H1 (cell line): ENCODE measurements around the gene SERPINB6. TPM values are rescaled to one million over a fixed set of nuclear protein-coding genes. Genes with fewer than 3 reads are reported as not detected.

ENCODE experiments used
- CTCF ChIA-PET: fragments of 300-600 bp; sonication (Branson Sonifier 250); formaldehyde crosslinking; loops from one replicate; lab custom pipeline; 2021; ENCODE audit not compliant: partially characterized antibody; lab: Charles Lee
- POLR2A ChIA-PET: fragments of 300-600 bp; sonication (Branson Sonifier 250); formaldehyde crosslinking; loops from one replicate; lab custom pipeline; 2021; ENCODE audit warnings: inconsistent platforms; ENCODE audit not compliant: partially characterized antibody; lab: Charles Lee
- DNase-seq, 2 experiments: peaks; one replicate each; pipeline versions ENCODE4 v3.0.0 to v3.0.0-alpha.2; 2010 to 2022; ENCODE audit warnings: low spot score in 2 of 2, low read depth in 1 of 2, mixed read lengths in 1 of 2
- FAIRE-seq: peaks from 2 replicates; lab custom pipeline; 2011; peaks lifted over from hg19 to GRCh38; lab: Jason Lieb, UNC
- H2AFZ ChIP-seq: 2 replicates; pipeline ENCODE4 v1.8.1; 2012; ENCODE audit warnings: low read length, inconsistent platforms
- H2AK5ac ChIP-seq: 2 replicates; pipeline ENCODE4 v1.6.1; 2013; ENCODE audit warnings: low read depth, low read length
- H2BK120ac ChIP-seq: replicated peaks from 2 replicates; pipeline ENCODE3; 2013; ENCODE audit warnings: low read depth, low read length, inconsistent platforms
- H2BK12ac ChIP-seq: 2 replicates; pipeline ENCODE4 v1.6.1; 2013; ENCODE audit warnings: low read depth, low read length
- H2BK15ac ChIP-seq: 2 replicates; pipeline ENCODE4 v1.6.1; 2013; ENCODE audit warnings: low read length
- H2BK20ac ChIP-seq: 2 replicates; pipeline ENCODE4 v1.6.1; 2013; ENCODE audit warnings: low read length
- H2BK5ac ChIP-seq: 2 replicates; pipeline ENCODE4 v1.6.1; 2013; ENCODE audit warnings: low read depth, low read length
- H3K14ac ChIP-seq: 2 replicates; pipeline ENCODE4 v1.6.1; 2013; ENCODE audit warnings: inconsistent platforms; ENCODE audit not compliant: insufficient read length
- H3K18ac ChIP-seq: 2 replicates; pipeline ENCODE4 v1.6.1; 2013; ENCODE audit warnings: low read length; ENCODE audit errors: extremely low read depth
- H3K23ac ChIP-seq: 2 replicates; pipeline ENCODE4 v1.6.1; 2013; ENCODE audit warnings: inconsistent platforms; ENCODE audit not compliant: insufficient read length
- H3K23me2 ChIP-seq: 2 replicates; pipeline ENCODE4 v1.6.1; 2013; ENCODE audit warnings: low read depth, low read length
- H3K27ac ChIP-seq: 2 replicates; pipeline ENCODE4 v1.6.1; 2011; ENCODE audit warnings: low read depth, low read length, inconsistent platforms
- H3K27me3 ChIP-seq, 4 experiments: replicated peaks in 1 of 4; 1 replicate in 1 of 4; 2 replicates in 3 of 4; pipeline versions ENCODE4 v1.6.1 to v1.8.1; 2011 to 2013; ENCODE audit warnings: low read length in 3 of 4, mild to moderate bottlenecking in 3 of 4, inconsistent platforms in 2 of 4, mixed read lengths in 2 of 4, moderate library complexity in 1 of 4; ENCODE audit not compliant: control insufficient read depth in 3 of 4, insufficient read depth in 3 of 4; ENCODE audit errors: extremely low read depth in 1 of 4
- H3K36me3 ChIP-seq, 4 experiments: 2 replicates each; pipeline versions ENCODE4 v1.6.1 to v1.8.1; 2011 to 2013; ENCODE audit warnings: mild to moderate bottlenecking in 4 of 4, low read length in 3 of 4, moderate library complexity in 2 of 4, control low read depth in 1 of 4, inconsistent platforms in 1 of 4; ENCODE audit not compliant: insufficient read depth in 4 of 4, control insufficient read depth in 2 of 4
- H3K4ac ChIP-seq: replicated peaks from 2 replicates; pipeline ENCODE3; 2013; ENCODE audit warnings: low read length, low read depth, mixed read lengths, inconsistent platforms; ENCODE audit not compliant: insufficient read length
- H3K4me1 ChIP-seq, 4 experiments: replicated peaks in 1 of 4; 1 replicate in 1 of 4; 2 replicates in 3 of 4; pipeline versions ENCODE4 v1.6.1 to v1.8.1; 2011 to 2013; ENCODE audit warnings: low read length in 3 of 4, inconsistent platforms in 2 of 4, mixed read lengths in 1 of 4; ENCODE audit not compliant: insufficient read depth in 4 of 4, control insufficient read depth in 3 of 4
- H3K4me2 ChIP-seq, 2 experiments: 2 replicates each; pipeline versions ENCODE4 v1.6.1 to v1.8.1; 2011 to 2013; ENCODE audit warnings: low read depth in 2 of 2, low read length in 2 of 2, control low read depth in 1 of 2, inconsistent platforms in 1 of 2, mild to moderate bottlenecking in 1 of 2; ENCODE audit not compliant: insufficient read depth in 1 of 2
- H3K4me3 ChIP-seq, 4 experiments: fragments of 200-600, 300-600 bp in 1 of 4; sonication (generic), shearing (Covaris generic), sonication (Bioruptor Twin) in 1 of 4; 2 replicates each; pipeline versions ENCODE4 v1.5.1 to v1.8.1; 2011 to 2016; ENCODE audit warnings: low read length in 4 of 4, low read depth in 3 of 4, control low read depth in 2 of 4, inconsistent platforms in 2 of 4, mild to moderate bottlenecking in 2 of 4, mixed read lengths in 1 of 4, moderate library complexity in 1 of 4; ENCODE audit not compliant: insufficient read depth in 2 of 4; ENCODE audit errors: extremely low read depth in 1 of 4
- H3K56ac ChIP-seq: replicated peaks from 2 replicates; pipeline ENCODE3; 2013; ENCODE audit warnings: low read depth, mild to moderate bottlenecking, mixed read lengths, low read length, inconsistent platforms; ENCODE audit not compliant: insufficient read length
- H3K79me1 ChIP-seq: 2 replicates; pipeline ENCODE4 v1.6.1; 2013; ENCODE audit warnings: low read depth, low read length, control low read depth
- H3K79me2 ChIP-seq, 2 experiments: 2 replicates each; pipeline versions ENCODE4 v1.6.1 to v1.8.1; 2012 to 2013; ENCODE audit warnings: low read length in 2 of 2, mild to moderate bottlenecking in 2 of 2, inconsistent platforms in 1 of 2; ENCODE audit not compliant: insufficient read depth in 2 of 2, control insufficient read depth in 1 of 2
- H3K9ac ChIP-seq, 4 experiments: replicated peaks in 1 of 4; 1 replicate in 1 of 4; 2 replicates in 3 of 4; pipeline versions ENCODE4 v1.6.1 to v1.8.1; 2011 to 2013; ENCODE audit warnings: low read depth in 3 of 4, low read length in 3 of 4, control low read depth in 2 of 4, mild to moderate bottlenecking in 2 of 4, moderate library complexity in 2 of 4, inconsistent platforms in 1 of 4; ENCODE audit errors: extremely low read depth in 1 of 4
- H3K9me3 ChIP-seq, 2 experiments: 2 replicates each; pipeline versions ENCODE4 v1.6.1 to v1.8.1; 2012 to 2013; ENCODE audit warnings: mild to moderate bottlenecking in 2 of 2, moderate library complexity in 2 of 2, control low read depth in 1 of 2, inconsistent platforms in 1 of 2, low read depth in 1 of 2, low read length in 1 of 2, mixed read lengths in 1 of 2; ENCODE audit not compliant: insufficient read depth in 2 of 2
- H4K20me1 ChIP-seq, 2 experiments: replicated peaks in 1 of 2; 2 replicates each; pipeline versions ENCODE3 to v1.8.1; 2011 to 2013; ENCODE audit warnings: inconsistent platforms in 2 of 2, low read length in 2 of 2, mild to moderate bottlenecking in 1 of 2; ENCODE audit not compliant: insufficient read depth in 2 of 2, control insufficient read depth in 1 of 2
- H4K5ac ChIP-seq: 2 replicates; pipeline ENCODE4 v1.6.1; 2013; ENCODE audit warnings: low read length, low read depth, mixed read lengths, inconsistent platforms; ENCODE audit not compliant: insufficient read length
- H4K8ac ChIP-seq: 2 replicates; pipeline ENCODE4 v1.8.0; 2013; ENCODE audit warnings: mild to moderate bottlenecking, moderate library complexity, low read length, inconsistent platforms; ENCODE audit not compliant: insufficient read depth; ENCODE audit errors: extremely low read depth
- H4K91ac ChIP-seq: replicated peaks from 2 replicates; pipeline ENCODE3; 2013; ENCODE audit warnings: low read length, mixed read lengths, inconsistent platforms; ENCODE audit not compliant: insufficient read length
- ASH2L ChIP-seq: fragments of 200-600, 300-600 bp; sonication (generic); IDR thresholded peaks from one replicate; pipeline ENCODE4 v1.7.1; 2017; ENCODE audit warnings: low read length
- BACH1 ChIP-seq: IDR thresholded peaks from 2 replicates; pipeline ENCODE4 v1.6.1; 2012; ENCODE audit warnings: low read length, improper control_type of control experiment
- BCL11A ChIP-seq, 2 experiments: IDR thresholded peaks; one replicate each; pipeline ENCODE4 v1.6.1; 2011; ENCODE audit warnings: low read depth in 2 of 2, low read length in 2 of 2, mild to moderate bottlenecking in 2 of 2
- CTBP2 ChIP-seq: IDR thresholded peaks from 2 replicates; pipeline ENCODE4 v1.7.0; 2011; ENCODE audit warnings: borderline replicate concordance, mild to moderate bottlenecking, moderate library complexity, mixed read lengths, low read length; ENCODE audit not compliant: insufficient read depth, insufficient read length
- EP300 ChIP-seq, 2 experiments: IDR thresholded peaks; 1 replicate in 1 of 2; 2 replicates in 1 of 2; pipeline ENCODE4 v1.6.1; 2011 to 2012; ENCODE audit warnings: low read depth in 2 of 2, low read length in 2 of 2, mild to moderate bottlenecking in 2 of 2, borderline replicate concordance in 1 of 2, inconsistent platforms in 1 of 2, moderate library complexity in 1 of 2
- KDM1A ChIP-seq: fragments of 200-600, 300-600 bp; sonication (generic); IDR thresholded peaks from 2 replicates; pipeline ENCODE4 v1.7.1; 2016; ENCODE audit warnings: mild to moderate bottlenecking, low read length, borderline replicate concordance
- KDM4A ChIP-seq: IDR thresholded peaks from one replicate; pipeline ENCODE4 v1.7.1; 2012; ENCODE audit warnings: low read depth, mild to moderate bottlenecking, moderate library complexity, low read length, inconsistent platforms; ENCODE audit not compliant: severe bottlenecking
- RFX5 ChIP-seq: IDR thresholded peaks from 2 replicates; pipeline ENCODE4 v1.6.1; 2011; ENCODE audit warnings: low read depth, low read length, improper control_type of control experiment, borderline replicate concordance
- SIN3A ChIP-seq, 2 experiments: IDR thresholded peaks in 1 of 2; conservative IDR thresholded peaks in 1 of 2; 2 replicates each; pipeline ENCODE4 v1.6.1; 2011 to 2012; ENCODE audit warnings: low read length in 2 of 2, improper control_type of control experiment in 1 of 2, low read depth in 1 of 2, mild to moderate bottlenecking in 1 of 2
- SP1 ChIP-seq: IDR thresholded peaks from 2 replicates; pipeline ENCODE4 v1.6.1; 2011; ENCODE audit warnings: low read depth, low read length
- TBP ChIP-seq: IDR thresholded peaks from 2 replicates; pipeline ENCODE4 v1.6.1; 2011; ENCODE audit warnings: low read depth, low read length, improper control_type of control experiment
- WGBS, 2 experiments: shearing (Covaris generic) in 1 of 2; methylation state at CpG; one replicate each; pipeline versions ENCODE4 v1.1.6 to v1.1.7; 2013 to 2015; ENCODE audit warnings: low lambda C conversion rate in 2 of 2, mixed read lengths in 2 of 2, inconsistent platforms in 1 of 2, low coverage in 1 of 2, missing lambda C conversion rate in 1 of 2; ENCODE audit not compliant: insufficient replicate concordance in 2 of 2, insufficient coverage in 1 of 2, insufficient read length in 1 of 2; ENCODE audit errors: extremely low coverage in 1 of 2, missing lambda C conversion rate in 1 of 2; 5-methylcytosine and 5-hydroxymethylcytosine counted together
- polyA plus RNA-seq, 7 experiments: library from polyadenylated mRNA; depleted of rRNA in 3 of 7; stranded (reverse) in 5 of 7; unstranded in 2 of 7; fragments of >200 nt in 5 of 7; fragments of 200-250 nt in 2 of 7; gene quantifications; 1 replicate in 5 of 7; 2 replicates in 1 of 7; 4 replicates in 1 of 7; pipeline versions ENCODE4 v1.2.1 to v1.2.3, GENCODE V29; 2011 to 2013; ENCODE audit warnings: missing spikeins in 2 of 7, mixed read lengths in 2 of 7
- total RNA-seq: library from RNA; stranded (reverse); fragmentation: NEBNext Ultra II Directional; extraction: Animal tissue kit (Norgen Biotek cat#: 25700); gene quantifications from 2 replicates; pipeline ENCODE4 v1.2.1, GENCODE V29; 2021

Gene SERPINB6
- total and polyA plus RNA-seq, 2 of the 8 experiments (the other 6 are each of a cell fraction or from before 2014, with no cell fraction given) = 27.2 to 29.4 TPM

DNA sequence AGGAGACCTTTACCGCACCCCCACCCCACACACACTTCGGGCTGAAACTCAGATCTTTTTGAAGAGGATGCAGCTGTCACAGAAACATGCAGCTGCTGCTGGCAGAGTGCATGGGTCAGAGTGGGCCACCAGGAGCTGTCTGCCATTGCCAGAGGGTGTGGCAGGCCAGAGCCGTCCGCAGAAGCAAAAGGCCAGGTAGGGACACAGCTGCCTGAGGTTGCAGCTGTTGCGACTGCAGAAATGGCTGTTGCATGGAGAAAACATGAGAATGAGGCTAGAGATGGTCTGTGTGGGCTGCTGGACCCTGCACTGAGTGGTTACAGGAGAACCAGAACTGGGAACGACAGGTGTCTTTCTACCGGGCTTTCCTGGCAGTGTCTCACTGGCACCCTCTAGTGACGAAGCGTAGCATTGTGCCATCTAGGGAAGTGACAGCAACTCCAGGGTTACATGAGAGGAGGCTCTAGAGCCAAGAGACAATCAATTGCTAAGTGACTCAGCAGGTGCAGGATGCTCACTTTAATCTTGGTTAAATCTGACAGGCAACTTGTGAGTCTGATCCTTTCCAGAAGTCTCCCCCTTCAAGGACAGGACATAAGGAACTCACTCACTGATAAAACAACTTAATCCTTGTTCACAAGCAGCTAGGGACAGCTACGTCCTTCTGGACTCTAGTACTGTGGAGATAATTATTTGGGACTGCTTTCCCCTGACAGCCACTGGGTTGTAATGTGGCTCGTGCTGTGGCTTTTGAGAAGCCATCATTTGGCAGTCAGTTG lies 39.2 kb downstream of the SERPINB6 start:
- peak overlapping the region; percentile 69 for H2BK120ac ChIP-seq
- H2AFZ ChIP-seq = no peak overlapping the region
- TF ChIP-seq ASH2L (no peak), SIN3A (conservative IDR thresholded peaks at IDR 0.05 in 1 of 2, IDR thresholded peaks at IDR 0.05 in 1 of 2; ENCODE audit: low read depth in 1 of 2, low read length in 2 of 2) (peak; percentile 74 to 92; a peak in 3 of 4 replicates), RFX5 (no peak; the same call in 1 of the 2 replicates), TBP (no peak), SP1 (no peak), BCL11A (IDR thresholded peaks at IDR 0.05; ENCODE audit: low read depth in 2 of 2, low read length in 2 of 2) (no peak), KDM4A (no peak), CTBP2 (peak; percentile 79), BACH1 (peak; percentile 86), KDM1A (peak; percentile 45; the same call in 1 of the 2 replicates), EP300 (IDR thresholded peaks at IDR 0.05; ENCODE audit: borderline replicate concordance in 1 of 2, low read depth in 2 of 2, low read length in 2 of 2) (no peak)

More for the DNA sequence above, 39.2 kb downstream of the SERPINB6 start:
- DNase-seq (peak; percentile 78 to 96), FAIRE-seq (peak; percentile 95)
- H2BK15ac ChIP-seq = no peak overlapping the region
- peak overlapping the region; percentile 90 for H2BK5ac ChIP-seq
- no peak overlapping the region for H3K9ac ChIP-seq
- H4K91ac ChIP-seq = peak overlapping the region; percentile 82
- H3K23ac ChIP-seq = no peak overlapping the region
- H2AK5ac ChIP-seq = no peak overlapping the region
- peak overlapping the region; percentile 57 for H4K5ac ChIP-seq
- peaks cover 15 to 28% (median 19%) of the 10 kb centered on the region in 4 experiments for H3K4me1 ChIP-seq
- no peaks in the 10 kb centered on the region for H3K23me2 ChIP-seq
- WGBS, 2 experiments = 35% methylated on average over 11 of the region's 11 CpGs; no CpG with 5 or more reads in 1 of the 2 experiments
- H3K79me2 ChIP-seq = no peaks in the 10 kb centered on the region
- no peaks in the 10 kb centered on the region; a peak in 1 of 4 replicates for H3K9me3 ChIP-seq
- ChIA-PET POLR2A (interaction anchor here (0.6 to 4.6 kb wide), 9 partner anchors 11 to 851 kb away, joined by 3 to 19 read pairs (median 7); partner anchors contain the start of gene SERPINB1), CTCF (interaction anchor here (0.6 to 17.1 kb wide), 41 partner anchors 11 to 315 kb away, joined by 3 to 293 read pairs (median 4); partner anchors contain the start of gene SERPINB1)
- no peak overlapping the region for H3K14ac ChIP-seq
- no peak overlapping the region for H3K27ac ChIP-seq
- peak overlapping the region; percentile 94; the same call in 1 of the 2 replicates for H2BK20ac ChIP-seq
- H3K4ac ChIP-seq = peak overlapping the region; percentile 53
- H3K56ac ChIP-seq = peak overlapping the region; percentile 2
- peak overlapping the region; percentile 95 for H2BK12ac ChIP-seq
- no peaks in the 10 kb centered on the region for H3K79me1 ChIP-seq
- H3K18ac ChIP-seq = peak overlapping the region; percentile 82
- no peaks in the 10 kb centered on the region for H4K20me1 ChIP-seq
- no peak overlapping the region for H3K4me3 ChIP-seq
- no peaks in the 10 kb centered on the region for H3K27me3 ChIP-seq
- H3K36me3 ChIP-seq = no peaks in the 10 kb centered on the region
- peak overlapping the region in 1 of 2 experiments; percentile 52; a peak in 1 of 4 replicates for H3K4me2 ChIP-seq
- H4K8ac ChIP-seq = no peak overlapping the region
